ENCODE measurements around the gene PRKCA. TPM values are rescaled to one million over a fixed set of nuclear protein-coding genes. Genes with fewer than 3 reads are reported as not detected.

The PRKCA gene
- total and polyA plus RNA-seq, 2 of the 13 experiments (the other 11 are each of a cell fraction or from before 2014, with no cell fraction given): 18.5 to 21.5 TPM

- TF ChIP-seq GMEB2 (CRISPR knock-in tag; IDR thresholded peaks at IDR 0.05; ENCODE audit: low read depth): no peak
- TF ChIP-seq MXD3 (CRISPR knock-in tag; IDR thresholded peaks at IDR 0.05): no peak
- no peak for TF ChIP-seq ZNF530 (CRISPR knock-in tag; IDR thresholded peaks at IDR 0.05; ENCODE audit: low read depth)
- TF ChIP-seq ZBTB40 (IDR thresholded peaks at IDR 0.05): no peak
- no peak for TF ChIP-seq ZBTB40 (CRISPR knock-in tag; IDR thresholded peaks at IDR 0.05)
- TF ChIP-seq TCF7 (IDR thresholded peaks at IDR 0.05; ENCODE audit: low read depth): no peak
- no peak for TF ChIP-seq ZNF782 (CRISPR knock-in tag; IDR thresholded peaks at IDR 0.05; ENCODE audit: borderline replicate concordance)
- peak; percentile 57; the same call in 1 of the 2 replicates for TF ChIP-seq RCOR2 (CRISPR knock-in tag; IDR thresholded peaks at IDR 0.05)
- TF ChIP-seq KDM4B (CRISPR knock-in tag; IDR thresholded peaks at IDR 0.05): no peak
- TF ChIP-seq ZEB1 (IDR thresholded peaks at IDR 0.05; ENCODE audit: insufficient replicate concordance, low read depth): peak; percentile 76
- TF ChIP-seq ZNF33B (CRISPR knock-in tag; IDR thresholded peaks at IDR 0.05): no peak
- no peak for TF ChIP-seq CHCHD3 (CRISPR knock-in tag; IDR thresholded peaks at IDR 0.05)
- no peak for TF ChIP-seq FOXP1 (IDR thresholded peaks at IDR 0.05)
- no peak for TF ChIP-seq FOXP1 (CRISPR knock-in tag; IDR thresholded peaks at IDR 0.05)
These were observed 84.3 kb downstream of the PRKCA start (continued) for GRCh38 chr17:66386498-66387351.

Measured in HepG2 (cell line).